Activated CD8-positive, alpha-beta memory T cell treated with anti-CD3 and anti-CD28 coated beads, Interleukin-2, amount 10 ng/mL, durations not matched to agents 7 days and 5 days (primary cell): ENCODE measurements around the gene ENTHD1. TPM values are rescaled to one million over a fixed set of nuclear protein-coding genes. Genes with fewer than 3 reads are reported as not detected.
A peak's percentile ranks its signal among the peaks of the same experiment; 100 is the strongest.
"Not testable (repeated sequence)": the region's sequence is repeated elsewhere in the genome, so short reads cannot be mapped to it uniquely, and the experiment has no call there.

Source experiments
- ATAC-seq: fragments of 150-1000 bp; cut with Tn5 transposase; one replicate; pipeline ENCODE4 v1.10.0; 2021; ENCODE audit warnings: moderate library complexity
- CTCF ChIA-PET: fragments of 350-600 bp; sonication (Branson Sonifier 250); formaldehyde crosslinking; loops from one replicate; lab custom pipeline; 2021; ENCODE audit warnings: antibody characterized with exemption; lab: Charles Lee
- DNase-seq: peaks from one replicate; pipeline ENCODE4 v3.0.0-alpha.2; 2020
- H3K27ac Mint-ChIP-seq: one replicate; pipeline ENCODE4 v1.8.0; 2021; ENCODE audit warnings: mild to moderate bottlenecking, mixed read lengths
- H3K27me3 Mint-ChIP-seq: one replicate; pipeline ENCODE4 v1.8.0; 2021; ENCODE audit warnings: mixed read lengths
- H3K36me3 Mint-ChIP-seq: one replicate; pipeline ENCODE4 v1.8.0; 2021; ENCODE audit warnings: mild to moderate bottlenecking, mixed read lengths
- H3K4me1 Mint-ChIP-seq: one replicate; pipeline ENCODE4 v1.8.0; 2021; ENCODE audit warnings: mixed read lengths
- H3K4me3 Mint-ChIP-seq: one replicate; pipeline ENCODE4 v1.8.0; 2021; ENCODE audit warnings: mild to moderate bottlenecking, moderate library complexity, mixed read lengths
- H3K9me3 Mint-ChIP-seq: one replicate; pipeline ENCODE4 v1.8.0; 2022; ENCODE audit warnings: low read depth, mixed read lengths
- total RNA-seq, 2 experiments: library from RNA; stranded (reverse); gene quantifications; one replicate each; pipeline ENCODE4 v1.2.3, GENCODE V29; 2021

The ENTHD1 gene
- total RNA-seq, 2 experiments from 2014 or later = 0.21 to 0.41 TPM

DNA sequence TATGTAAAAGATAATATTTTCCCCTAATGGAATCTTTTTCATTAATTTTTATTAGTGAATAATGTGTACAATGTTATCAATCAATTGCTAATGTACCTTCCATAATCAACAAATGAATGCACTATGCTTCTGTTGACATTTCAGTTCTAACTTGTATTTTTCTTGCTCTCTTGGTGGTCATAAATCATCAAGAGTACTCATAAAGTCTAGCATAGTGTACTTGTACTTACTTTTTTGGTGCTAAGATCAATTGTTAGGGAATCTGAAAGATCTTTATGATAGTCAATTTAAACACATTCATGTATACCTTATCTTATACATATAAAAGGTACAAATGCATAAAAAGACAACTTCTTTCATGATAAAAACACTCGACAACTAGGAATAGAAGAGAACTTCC is 10.5 kb downstream of the ENTHD1 start:
- H3K9me3 Mint-ChIP-seq = no peaks in the 10 kb centered on the region
- no peaks in the 10 kb centered on the region for H3K36me3 Mint-ChIP-seq
- no peaks in the 10 kb centered on the region for H3K4me1 Mint-ChIP-seq
- no peak overlapping the region for H3K27ac Mint-ChIP-seq
- H3K27me3 Mint-ChIP-seq = peaks cover 9% of the 10 kb centered on the region
- H3K4me3 Mint-ChIP-seq = no peak overlapping the region
- DNase-seq = no peak
- no peak for ATAC-seq
- CTCF ChIA-PET = no interaction called here

DNA sequence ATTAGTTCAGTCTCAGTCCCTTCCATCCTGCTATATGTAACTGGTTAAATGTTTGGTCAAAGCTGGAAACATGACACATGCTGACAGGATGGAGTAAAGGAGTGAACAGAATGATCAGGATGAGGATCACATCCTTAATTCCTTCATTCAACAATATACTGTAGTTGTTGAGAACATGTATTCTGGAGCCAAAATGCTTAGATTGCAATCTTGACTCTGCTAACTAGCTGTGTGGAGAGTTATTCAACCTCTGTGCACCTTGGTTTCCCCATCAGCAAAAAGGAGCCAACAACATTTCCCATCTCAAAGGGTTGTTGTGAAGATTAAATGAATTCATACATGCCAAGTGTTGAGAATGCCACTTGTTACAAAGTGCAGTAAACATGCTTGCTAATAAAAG is 12.8 kb downstream of the ENTHD1 start:
- H3K27ac Mint-ChIP-seq = no peak overlapping the region
- CTCF ChIA-PET = no interaction called here
- DNase-seq (no peak), ATAC-seq (no peak)
- H3K36me3 Mint-ChIP-seq = no peaks in the 10 kb centered on the region
- no peak overlapping the region for H3K4me3 Mint-ChIP-seq
- H3K4me1 Mint-ChIP-seq = no peaks in the 10 kb centered on the region
- no peaks in the 10 kb centered on the region for H3K9me3 Mint-ChIP-seq
- peaks cover 10% of the 10 kb centered on the region for H3K27me3 Mint-ChIP-seq

DNA sequence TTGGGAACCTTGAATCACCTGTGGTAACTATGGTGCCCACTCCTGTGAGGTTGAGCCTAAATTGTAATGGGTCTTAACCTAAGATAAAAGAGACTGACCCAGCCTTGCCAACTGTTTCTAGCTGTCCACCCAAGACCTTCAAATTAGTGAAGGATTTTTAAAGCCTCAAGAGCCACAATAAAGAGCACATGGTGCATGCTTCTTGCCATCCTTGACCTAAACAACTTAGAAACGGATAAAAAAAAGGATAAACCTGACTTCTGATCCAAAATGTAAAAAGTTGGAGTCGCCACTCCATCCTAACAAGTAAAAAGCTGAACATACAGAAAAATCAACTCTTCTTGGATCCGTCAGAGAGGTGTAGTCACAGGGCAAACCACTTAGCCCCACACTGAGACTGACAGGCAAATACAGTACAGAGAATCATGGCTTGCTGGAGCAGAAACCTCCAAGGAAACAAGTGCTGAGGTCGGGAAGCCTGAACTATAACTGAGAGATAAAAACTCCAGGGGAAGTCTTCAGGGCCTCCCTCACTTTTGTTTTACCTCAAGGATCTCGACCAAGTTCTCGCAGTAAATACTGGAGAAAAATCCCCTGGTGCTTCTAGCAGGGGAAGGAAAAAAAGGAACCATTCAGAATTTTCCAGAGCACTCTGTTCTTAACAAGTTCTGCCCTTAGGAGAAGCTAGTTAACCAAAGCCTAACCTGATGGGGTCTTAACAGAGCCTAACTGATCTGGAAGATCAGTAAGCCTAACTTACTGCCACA is 16.3 kb downstream of the ENTHD1 start:
- Mint-ChIP-seq H3K9me3 (no peaks in the 10 kb centered on the region), H3K4me3 (no peak overlapping the region), H3K27ac (no peak overlapping the region), H3K27me3 (peaks cover 8% of the 10 kb centered on the region), H3K36me3 (no peaks in the 10 kb centered on the region), H3K4me1 (no peaks in the 10 kb centered on the region)
- ATAC-seq (no peak), DNase-seq (no peak)
- CTCF ChIA-PET = no interaction called here

GRCh38 chr22:39875176-39875885 is 18.2 kb downstream of the ENTHD1 start:
- H3K27ac Mint-ChIP-seq, H3K36me3 Mint-ChIP-seq, DNase-seq, H3K9me3 Mint-ChIP-seq, H3K4me1 Mint-ChIP-seq, H3K27me3 Mint-ChIP-seq, H3K4me3 Mint-ChIP-seq: not testable (repeated sequence)
- CTCF ChIA-PET = interaction anchor here (1.0 kb wide), 1 partner anchor 24 kb away, joined by 4 read pairs; no protein-coding TSS in a partner anchor
- ATAC-seq = peak; percentile 55

- Mint-ChIP-seq H3K4me1 (peaks cover 3% of the 10 kb centered on the region), H3K36me3 (peaks cover 2% of the 10 kb centered on the region), H3K27me3 (peaks cover 9% of the 10 kb centered on the region), H3K27ac (no peak overlapping the region), H3K4me3 (no peak overlapping the region), H3K9me3 (no peaks in the 10 kb centered on the region)
- ATAC-seq (no peak), DNase-seq (no peak)
- CTCF ChIA-PET = no interaction called here
Observed at GRCh38 chr22:39873965-39874364, 19.6 kb downstream of the ENTHD1 start.

GRCh38 chr22:39872548-39872947 is 21.0 kb downstream of the ENTHD1 start:
- Mint-ChIP-seq H3K4me1 (peaks cover 10% of the 10 kb centered on the region), H3K4me3 (no peak overlapping the region), H3K36me3 (peaks cover 6% of the 10 kb centered on the region), H3K27ac (no peak overlapping the region), H3K27me3 (peaks cover 9% of the 10 kb centered on the region), H3K9me3 (no peaks in the 10 kb centered on the region)
- CTCF ChIA-PET = interaction anchor here (1.2 kb wide), 1 partner anchor 338 kb away, joined by 3 read pairs; no protein-coding TSS in a partner anchor
- ATAC-seq = no peak
- no peak for DNase-seq

- peaks cover 4% of the 10 kb centered on the region for H3K27me3 Mint-ChIP-seq
- H3K4me1 Mint-ChIP-seq = peaks cover 10% of the 10 kb centered on the region
- no peaks in the 10 kb centered on the region for H3K9me3 Mint-ChIP-seq
- CTCF ChIA-PET = interaction anchor here (0.6 to 1.4 kb wide), 3 partner anchors 153 to 888 kb away, joined by 3 to 5 read pairs (median 3); no protein-coding TSS in a partner anchor
- H3K36me3 Mint-ChIP-seq = peaks cover 6% of the 10 kb centered on the region
- ATAC-seq (no peak), DNase-seq (no peak)
- H3K27ac Mint-ChIP-seq = no peak overlapping the region
- no peak overlapping the region for H3K4me3 Mint-ChIP-seq
Observed at GRCh38 chr22:39871008-39871798, 22.4 kb downstream of the ENTHD1 start.

DNA sequence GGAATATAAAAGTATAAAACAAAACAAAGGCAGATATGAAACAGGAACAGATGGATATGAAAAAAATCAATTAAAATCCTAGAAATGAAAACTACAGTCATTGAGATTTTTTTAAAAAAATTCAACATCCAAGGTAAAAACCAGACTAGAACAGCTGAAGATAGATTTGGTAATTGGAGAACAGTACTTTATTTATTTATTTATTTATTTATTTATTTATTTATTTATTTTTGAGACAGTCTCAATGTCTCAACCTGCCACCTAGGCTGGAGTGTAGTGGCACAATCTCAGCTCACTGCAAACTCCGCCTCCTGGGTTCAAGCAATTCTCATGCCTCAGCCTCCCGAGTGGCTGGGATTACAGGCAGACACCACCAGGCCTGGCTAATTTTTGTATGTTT is 23.8 kb downstream of the ENTHD1 start:
- ATAC-seq, H3K27ac Mint-ChIP-seq, H3K9me3 Mint-ChIP-seq, H3K36me3 Mint-ChIP-seq, DNase-seq, H3K27me3 Mint-ChIP-seq, CTCF ChIA-PET, H3K4me3 Mint-ChIP-seq: not testable (repeated sequence)
- peaks cover 10% of the 10 kb centered on the region for H3K4me1 Mint-ChIP-seq

GRCh38 chr22:39868741-39869140 is 24.8 kb downstream of the ENTHD1 start:
- peaks cover 10% of the 10 kb centered on the region for H3K4me1 Mint-ChIP-seq
- CTCF ChIA-PET = no interaction called here
- no peak overlapping the region for H3K4me3 Mint-ChIP-seq
- ATAC-seq (no peak), DNase-seq (no peak)
- H3K27me3 Mint-ChIP-seq = peaks cover 10% of the 10 kb centered on the region
- H3K36me3 Mint-ChIP-seq = peaks cover 6% of the 10 kb centered on the region
- H3K9me3 Mint-ChIP-seq = no peaks in the 10 kb centered on the region
- H3K27ac Mint-ChIP-seq = no peak overlapping the region

GRCh38 chr22:39859903-39860588 is 33.5 kb downstream of the ENTHD1 start:
- DNase-seq (no peak), ATAC-seq (no peak)
- H3K36me3 Mint-ChIP-seq = peaks cover 2% of the 10 kb centered on the region
- no peak overlapping the region for H3K4me3 Mint-ChIP-seq
- CTCF ChIA-PET = interaction anchor here (1.0 kb wide), 1 partner anchor 18 kb away, joined by 3 read pairs; no protein-coding TSS in a partner anchor
- H3K27ac Mint-ChIP-seq = no peak overlapping the region
- H3K27me3 Mint-ChIP-seq = peaks cover 18% of the 10 kb centered on the region
- H3K4me1 Mint-ChIP-seq = peaks cover 9% of the 10 kb centered on the region
- no peaks in the 10 kb centered on the region for H3K9me3 Mint-ChIP-seq

DNA sequence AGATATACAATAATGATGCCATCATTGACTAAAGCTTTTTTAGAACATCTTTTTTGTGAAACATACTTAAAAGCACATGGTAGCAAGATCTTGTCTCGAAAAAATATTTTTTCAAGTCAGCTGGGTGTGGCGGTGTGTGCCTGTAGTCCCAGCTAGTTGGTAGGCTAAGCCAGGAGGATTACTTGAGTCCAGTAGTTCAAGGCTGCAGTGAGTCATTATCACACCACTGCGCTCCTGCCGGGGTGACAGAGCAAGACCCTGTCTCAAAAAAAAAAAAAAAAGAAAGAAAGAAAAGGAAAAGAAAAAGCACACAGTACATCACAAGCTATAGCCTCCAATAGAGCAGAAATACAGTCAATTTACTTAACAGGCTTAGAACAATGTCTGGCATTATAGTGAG is 37.0 kb downstream of the ENTHD1 start:
- no peaks in the 10 kb centered on the region for H3K9me3 Mint-ChIP-seq

DNA sequence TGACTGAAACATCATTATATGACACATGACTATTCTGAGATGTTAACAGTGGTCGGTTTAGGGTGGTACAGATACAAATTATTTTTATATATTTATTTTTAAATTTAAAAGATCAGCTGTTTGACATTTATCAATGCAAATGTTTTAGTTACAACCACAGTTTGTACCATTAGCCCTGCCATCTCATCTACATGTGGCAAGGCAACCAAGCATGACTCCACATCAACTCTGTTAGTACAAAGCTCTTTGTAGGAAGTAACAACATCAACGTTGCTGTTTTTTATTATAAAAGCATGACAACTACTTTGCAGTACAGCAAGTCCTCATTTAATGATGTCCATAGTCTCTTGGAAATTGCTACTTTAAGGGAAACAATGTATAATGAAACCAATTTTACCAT is 40.8 kb downstream of the ENTHD1 start:
- H3K36me3 Mint-ChIP-seq = no peaks in the 10 kb centered on the region
- no peak overlapping the region for H3K4me3 Mint-ChIP-seq
- peaks cover 11% of the 10 kb centered on the region for H3K27me3 Mint-ChIP-seq
- ATAC-seq (no peak), DNase-seq (no peak)
- CTCF ChIA-PET = interaction anchor here (1.1 kb wide), 1 partner anchor 172 kb away, joined by 3 read pairs; no protein-coding TSS in a partner anchor
- no peaks in the 10 kb centered on the region for H3K9me3 Mint-ChIP-seq
- H3K27ac Mint-ChIP-seq = no peak overlapping the region
- no peaks in the 10 kb centered on the region for H3K4me1 Mint-ChIP-seq

More for the DNA sequence above, 37.0 kb downstream of the ENTHD1 start:
- no peak for DNase-seq
- Mint-ChIP-seq H3K27me3 (peaks cover 16% of the 10 kb centered on the region), H3K4me1 (peaks cover 9% of the 10 kb centered on the region), H3K27ac (no peak overlapping the region), H3K4me3 (no peak overlapping the region), H3K36me3 (peaks cover 2% of the 10 kb centered on the region)
- CTCF ChIA-PET = interaction anchor here (0.6 kb wide), 2 partner anchors 83 to 279 kb away, joined by 3 read pairs; no protein-coding TSS in a partner anchor
- ATAC-seq = no peak
